Measurements from ENCODE around the gene PRM3. TPM values are rescaled to one million over a fixed set of nuclear protein-coding genes. Genes with fewer than 3 reads are reported as not detected.
A peak's percentile ranks its signal among the peaks of the same experiment; 100 is the strongest.

The PRM3 gene
- total RNA-seq, 2 experiments from 2014 or later: not detected

GRCh38 chr16:11248133-11248532 lies 25.3 kb downstream of the PRM3 start:
- Mint-ChIP-seq H3K27me3 (no peaks in the 10 kb centered on the region), H3K36me3 (peaks cover 40% of the 10 kb centered on the region), H3K4me3 (no peak overlapping the region), H3K27ac (peak overlapping the region; percentile 47), H3K9me3 (ENCODE audit: low read depth) (no peaks in the 10 kb centered on the region), H3K4me1 (peaks cover 65% of the 10 kb centered on the region)
- no peak for DNase-seq
- CTCF ChIA-PET: interaction anchor here (1.2 to 1.5 kb wide), 3 partner anchors 15 to 277 kb away, joined by 3 to 6 read pairs (median 6); no protein-coding TSS in a partner anchor
- no peak for ATAC-seq

- H3K27me3 Mint-ChIP-seq: no peaks in the 10 kb centered on the region
- H3K27ac Mint-ChIP-seq: peak overlapping the region; percentile 77
- peaks cover 48% of the 10 kb centered on the region for H3K4me1 Mint-ChIP-seq
- H3K4me3 Mint-ChIP-seq: no peak overlapping the region
- CTCF ChIA-PET: interaction anchor here (0.6 to 1.8 kb wide), 10 partner anchors 8 to 367 kb away, joined by 3 to 8 read pairs (median 4); partner anchors contain the start of gene SOCS1
- peak; percentile 50 for ATAC-seq
- H3K9me3 Mint-ChIP-seq (ENCODE audit: low read depth): no peaks in the 10 kb centered on the region
- DNase-seq: peak; percentile 80
- peaks cover 21% of the 10 kb centered on the region for H3K36me3 Mint-ChIP-seq
Measured at GRCh38 chr16:11245988-11246387, 27.4 kb downstream of the PRM3 start.

- peaks cover 16% of the 10 kb centered on the region for H3K36me3 Mint-ChIP-seq
- ATAC-seq (no peak), DNase-seq (no peak)
- peaks cover 44% of the 10 kb centered on the region for H3K4me1 Mint-ChIP-seq
- no peaks in the 10 kb centered on the region for H3K9me3 Mint-ChIP-seq (ENCODE audit: low read depth)
- CTCF ChIA-PET: interaction anchor here (0.6 to 1.8 kb wide), 7 partner anchors 9 to 367 kb away, joined by 3 to 8 read pairs (median 5); partner anchors contain the start of gene SOCS1
- H3K27me3 Mint-ChIP-seq: no peaks in the 10 kb centered on the region
- H3K27ac Mint-ChIP-seq: peak overlapping the region; percentile 39
- no peak overlapping the region for H3K4me3 Mint-ChIP-seq
Measured at GRCh38 chr16:11245222-11245737, 28.1 kb downstream of the PRM3 start.

- peaks cover 33% of the 10 kb centered on the region for H3K4me1 Mint-ChIP-seq
- no peaks in the 10 kb centered on the region for H3K9me3 Mint-ChIP-seq (ENCODE audit: low read depth)
- no peak for ATAC-seq
- no peaks in the 10 kb centered on the region for H3K27me3 Mint-ChIP-seq
- no peak overlapping the region for H3K4me3 Mint-ChIP-seq
- CTCF ChIA-PET: interaction anchor here (1.3 kb wide), 1 partner anchor 9 kb away, joined by 4 read pairs; no protein-coding TSS in a partner anchor
- peaks cover 2% of the 10 kb centered on the region for H3K36me3 Mint-ChIP-seq
- H3K27ac Mint-ChIP-seq: no peak overlapping the region
- DNase-seq: no peak
Measured at GRCh38 chr16:11242658-11243057, 30.8 kb downstream of the PRM3 start.

GRCh38 chr16:11241480-11242204 lies 31.8 kb downstream of the PRM3 start:
- no peaks in the 10 kb centered on the region for H3K27me3 Mint-ChIP-seq
- H3K36me3 Mint-ChIP-seq: no peaks in the 10 kb centered on the region
- H3K4me3 Mint-ChIP-seq: no peak overlapping the region
- ATAC-seq (no peak), DNase-seq (no peak)
- H3K4me1 Mint-ChIP-seq: peaks cover 30% of the 10 kb centered on the region
- CTCF ChIA-PET: interaction anchor here (1.1 to 2.0 kb wide), 7 partner anchors 8 to 258 kb away, joined by 3 to 12 read pairs (median 4); partner anchors contain the start of gene SOCS1
- no peak overlapping the region for H3K27ac Mint-ChIP-seq
- no peaks in the 10 kb centered on the region for H3K9me3 Mint-ChIP-seq (ENCODE audit: low read depth)

- H3K4me3 Mint-ChIP-seq: peak overlapping the region; percentile 11
- peak; percentile 59 for DNase-seq
Measured at GRCh38 chr16:11240636-11241473, 32.6 kb downstream of the PRM3 start.

GRCh38 chr16:11239644-11240632 lies 33.5 kb downstream of the PRM3 start:
- ATAC-seq (no peak), DNase-seq (no peak)
- Mint-ChIP-seq H3K27me3 (no peaks in the 10 kb centered on the region), H3K4me3 (no peak overlapping the region), H3K9me3 (ENCODE audit: low read depth) (no peaks in the 10 kb centered on the region), H3K4me1 (peaks cover 26% of the 10 kb centered on the region), H3K36me3 (no peaks in the 10 kb centered on the region), H3K27ac (no peak overlapping the region)
- CTCF ChIA-PET: interaction anchor here (0.6 to 2.0 kb wide), 5 partner anchors 12 to 138 kb away, joined by 3 to 12 read pairs (median 4); partner anchors contain the start of gene SOCS1

More at GRCh38 chr16:11240636-11241473, 32.6 kb downstream of the PRM3 start:
- no peak overlapping the region for H3K27ac Mint-ChIP-seq
- CTCF ChIA-PET: interaction anchor here (1.1 to 2.0 kb wide), 7 partner anchors 8 to 257 kb away, joined by 3 to 12 read pairs (median 4); partner anchors contain the start of gene SOCS1
- peak; percentile 60 for ATAC-seq
- H3K27me3 Mint-ChIP-seq: no peaks in the 10 kb centered on the region
- no peaks in the 10 kb centered on the region for H3K9me3 Mint-ChIP-seq (ENCODE audit: low read depth)
- peaks cover 26% of the 10 kb centered on the region for H3K4me1 Mint-ChIP-seq
- no peaks in the 10 kb centered on the region for H3K36me3 Mint-ChIP-seq

GRCh38 chr16:11238272-11239202 lies 34.9 kb downstream of the PRM3 start:
- ATAC-seq: no peak
- no peak overlapping the region for H3K4me3 Mint-ChIP-seq
- no peaks in the 10 kb centered on the region for H3K36me3 Mint-ChIP-seq
- H3K4me1 Mint-ChIP-seq: peaks cover 38% of the 10 kb centered on the region
- CTCF ChIA-PET: interaction anchor here (0.8 to 1.7 kb wide), 4 partner anchors 8 to 118 kb away, joined by 3 to 4 read pairs (median 3); no protein-coding TSS in a partner anchor
- H3K27me3 Mint-ChIP-seq: no peaks in the 10 kb centered on the region
- H3K9me3 Mint-ChIP-seq (ENCODE audit: low read depth): no peaks in the 10 kb centered on the region
- no peak for DNase-seq
- peak overlapping the region; percentile 31 for H3K27ac Mint-ChIP-seq

- H3K9me3 Mint-ChIP-seq (ENCODE audit: low read depth): no peaks in the 10 kb centered on the region
- no peaks in the 10 kb centered on the region for H3K27me3 Mint-ChIP-seq
- CTCF ChIA-PET: interaction anchor here (0.7 to 4.7 kb wide), 7 partner anchors 9 to 75 kb away, joined by 3 to 30 read pairs (median 4); partner anchors contain the start of gene SOCS1
- no peak overlapping the region for H3K4me3 Mint-ChIP-seq
- no peaks in the 10 kb centered on the region for H3K36me3 Mint-ChIP-seq
- DNase-seq (no peak), ATAC-seq (no peak)
- H3K27ac Mint-ChIP-seq: peak overlapping the region; percentile 47
- H3K4me1 Mint-ChIP-seq: peaks cover 54% of the 10 kb centered on the region
Measured at GRCh38 chr16:11236461-11237254, 36.8 kb downstream of the PRM3 start.

GRCh38 chr16:11235703-11235991 lies 37.8 kb downstream of the PRM3 start:
- DNase-seq (no peak), ATAC-seq (no peak)
- peaks cover 63% of the 10 kb centered on the region for H3K4me1 Mint-ChIP-seq
- CTCF ChIA-PET: interaction anchor here (0.7 to 4.7 kb wide), 6 partner anchors 10 to 135 kb away, joined by 3 to 30 read pairs (median 4); partner anchors contain the start of gene SOCS1
- no peaks in the 10 kb centered on the region for H3K27me3 Mint-ChIP-seq
- no peaks in the 10 kb centered on the region for H3K9me3 Mint-ChIP-seq (ENCODE audit: low read depth)
- no peak overlapping the region for H3K4me3 Mint-ChIP-seq
- H3K27ac Mint-ChIP-seq: peak overlapping the region; percentile 82
- H3K36me3 Mint-ChIP-seq: no peaks in the 10 kb centered on the region
